Measurements from ENCODE around the gene SELENOO.
A peak's percentile ranks its signal among the peaks of the same experiment; 100 is the strongest.

The SELENOO gene

DNA sequence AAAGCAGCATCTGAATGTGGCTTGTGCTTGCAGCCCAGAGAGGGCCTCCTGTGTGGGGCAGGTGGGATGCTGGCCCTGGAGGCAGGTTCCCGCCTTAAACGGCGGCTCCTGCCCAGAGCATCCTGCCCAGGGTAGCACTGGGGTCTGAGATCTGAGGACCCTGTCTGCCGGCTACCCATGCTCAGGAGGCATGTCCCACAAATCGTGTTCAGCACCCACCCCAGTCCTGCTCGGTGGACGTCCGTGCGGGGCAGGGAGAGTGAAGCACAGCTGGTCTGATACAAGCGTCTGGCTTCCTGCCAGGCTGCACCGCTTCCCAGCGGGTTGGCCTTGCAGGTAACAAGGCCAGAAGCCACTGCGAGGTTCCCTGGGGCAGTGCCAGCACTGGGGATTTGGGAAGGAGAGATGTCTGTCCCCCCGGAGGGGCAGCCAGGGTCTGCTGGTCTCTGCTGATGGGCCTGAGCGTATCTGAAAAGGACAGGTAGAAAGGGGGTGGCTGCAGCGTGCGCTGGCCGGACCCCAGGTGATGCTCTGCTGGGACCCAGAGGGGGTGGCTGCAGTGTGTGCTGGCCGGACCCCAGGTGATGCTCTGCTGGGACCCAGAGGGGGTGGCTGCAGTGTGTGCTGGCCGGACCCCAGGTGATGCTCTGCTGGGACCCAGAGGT lies 11.5 kb upstream of the SELENOO start:
- TF ChIP-seq, protein P1, sequence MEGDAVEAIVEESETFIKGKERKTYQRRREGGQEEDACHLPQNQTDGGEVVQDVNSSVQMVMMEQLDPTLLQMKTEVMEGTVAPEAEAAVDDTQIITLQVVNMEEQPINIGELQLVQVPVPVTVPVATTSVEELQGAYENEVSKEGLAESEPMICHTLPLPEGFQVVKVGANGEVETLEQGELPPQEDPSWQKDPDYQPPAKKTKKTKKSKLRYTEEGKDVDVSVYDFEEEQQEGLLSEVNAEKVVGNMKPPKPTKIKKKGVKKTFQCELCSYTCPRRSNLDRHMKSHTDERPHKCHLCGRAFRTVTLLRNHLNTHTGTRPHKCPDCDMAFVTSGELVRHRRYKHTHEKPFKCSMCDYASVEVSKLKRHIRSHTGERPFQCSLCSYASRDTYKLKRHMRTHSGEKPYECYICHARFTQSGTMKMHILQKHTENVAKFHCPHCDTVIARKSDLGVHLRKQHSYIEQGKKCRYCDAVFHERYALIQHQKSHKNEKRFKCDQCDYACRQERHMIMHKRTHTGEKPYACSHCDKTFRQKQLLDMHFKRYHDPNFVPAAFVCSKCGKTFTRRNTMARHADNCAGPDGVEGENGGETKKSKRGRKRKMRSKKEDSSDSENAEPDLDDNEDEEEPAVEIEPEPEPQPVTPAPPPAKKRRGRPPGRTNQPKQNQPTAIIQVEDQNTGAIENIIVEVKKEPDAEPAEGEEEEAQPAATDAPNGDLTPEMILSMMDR (conservative IDR thresholded peaks at IDR 0.05; ENCODE audit: low read depth, low read length), result no peak
- no peak for DNase-seq (ENCODE audit: low read depth)
- no peak overlapping the region for H3K4me3 ChIP-seq (ENCODE audit: low read length)

DNA sequence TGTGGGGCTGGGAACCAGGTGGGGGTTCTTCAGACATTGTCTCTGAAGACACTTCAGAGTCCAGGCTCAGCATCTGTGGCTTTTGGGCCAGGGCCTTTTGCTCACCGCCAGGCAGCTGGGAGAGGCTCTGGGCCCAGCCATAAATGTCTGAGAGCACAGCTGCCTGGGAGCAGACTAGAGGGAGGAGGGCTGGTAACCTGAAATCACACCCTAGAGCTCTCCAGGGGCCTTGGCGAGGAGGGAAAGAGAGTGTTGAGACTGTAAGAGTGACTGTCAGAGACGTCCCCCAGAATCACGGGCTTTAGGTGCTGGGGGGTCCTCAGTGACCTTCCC lies 11.0 kb upstream of the SELENOO start:
- no peak for DNase-seq (ENCODE audit: low read depth)
- H3K4me3 ChIP-seq (ENCODE audit: low read length), result peak overlapping the region; percentile 46

DNA sequence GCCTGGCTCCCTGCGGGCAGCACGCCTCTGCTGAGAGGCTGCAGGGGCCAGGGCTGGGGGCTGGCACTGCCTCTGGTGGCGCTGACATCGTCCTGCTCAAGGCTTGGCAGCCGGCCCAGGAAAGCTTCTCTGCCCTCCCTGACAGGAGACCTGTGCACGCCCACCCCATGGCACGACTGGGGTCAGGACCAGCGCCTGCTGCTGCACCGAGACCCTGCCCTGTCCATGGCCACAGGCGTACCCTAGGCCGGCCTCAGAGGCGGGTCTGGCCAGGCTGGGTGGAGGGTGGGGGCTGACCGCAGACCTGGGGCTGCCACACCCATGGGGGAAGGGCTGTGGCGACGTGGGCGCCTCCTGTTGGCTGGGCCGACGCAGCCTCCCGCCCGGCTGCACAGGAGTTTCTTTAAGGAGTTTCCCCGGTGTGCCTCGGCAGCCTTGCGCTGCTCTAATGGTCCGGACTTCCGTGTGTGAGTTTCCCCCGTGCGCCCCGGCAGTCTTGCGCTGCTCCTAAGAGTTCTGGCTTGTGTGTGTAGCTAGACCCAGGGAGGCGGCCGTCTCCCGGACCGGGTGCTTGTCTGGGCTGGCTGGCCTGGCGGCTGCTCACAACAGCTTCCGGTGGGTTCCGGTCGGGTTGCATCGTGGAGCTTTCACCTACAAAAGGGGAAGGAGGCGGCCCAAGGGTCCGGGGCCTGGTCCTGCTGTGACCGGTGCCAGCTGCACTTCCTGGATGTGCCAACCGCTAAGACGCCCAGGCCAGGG lies 10.4 kb upstream of the SELENOO start:
- peak; percentile 56 for DNase-seq (ENCODE audit: low read depth)
- TF ChIP-seq, protein P1 (conservative IDR thresholded peaks at IDR 0.05; ENCODE audit: low read depth, low read length), result peak; percentile 31
- H3K4me3 ChIP-seq (ENCODE audit: low read length), result peak overlapping the region; percentile 46

More for the DNA sequence above, 11.0 kb upstream of the SELENOO start:
- TF ChIP-seq, protein P1 (conservative IDR thresholded peaks at IDR 0.05; ENCODE audit: low read depth, low read length), result no peak

DNA sequence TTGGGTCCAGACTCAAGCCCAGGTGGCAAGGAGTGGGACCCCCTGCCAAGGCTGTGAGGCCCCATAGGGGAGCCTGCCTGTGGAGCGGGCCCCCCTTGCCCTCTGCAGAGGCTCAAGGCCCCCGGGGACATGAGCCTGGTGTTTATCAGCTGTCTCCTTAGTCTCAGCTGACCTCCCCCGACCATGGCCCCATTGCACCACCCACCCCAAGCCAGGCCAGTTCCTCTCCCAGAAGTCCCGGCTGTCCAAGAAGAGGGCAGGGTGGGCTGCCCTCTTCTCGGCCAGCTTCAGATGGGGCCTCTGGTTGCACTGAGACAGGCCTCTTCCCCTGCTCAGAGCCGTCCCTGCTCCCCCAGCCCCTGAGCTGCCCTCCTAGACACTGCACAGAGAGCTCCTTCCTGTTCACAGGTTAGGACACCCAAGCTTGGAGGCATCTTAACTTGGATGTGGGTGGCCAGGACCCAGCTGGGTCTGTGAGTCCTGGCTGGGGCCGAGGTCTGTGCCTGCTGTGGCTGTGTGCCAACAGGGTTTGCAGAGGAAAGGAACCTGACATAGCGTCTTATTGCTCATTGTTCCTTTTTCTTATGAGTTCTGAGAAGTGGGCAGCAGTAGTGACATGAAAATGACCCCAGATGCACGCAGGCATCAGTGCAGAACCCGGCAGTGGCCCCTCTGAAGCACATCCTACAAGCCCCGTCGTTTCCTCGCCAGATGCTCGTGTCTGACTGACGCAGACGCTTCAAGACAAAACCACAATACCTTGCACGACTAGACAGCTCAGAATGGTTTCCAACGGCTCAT lies 9.7 kb upstream of the SELENOO start:
- no peak for DNase-seq (ENCODE audit: low read depth)
- H3K4me3 ChIP-seq (ENCODE audit: low read length), result peak overlapping the region; percentile 46

DNA sequence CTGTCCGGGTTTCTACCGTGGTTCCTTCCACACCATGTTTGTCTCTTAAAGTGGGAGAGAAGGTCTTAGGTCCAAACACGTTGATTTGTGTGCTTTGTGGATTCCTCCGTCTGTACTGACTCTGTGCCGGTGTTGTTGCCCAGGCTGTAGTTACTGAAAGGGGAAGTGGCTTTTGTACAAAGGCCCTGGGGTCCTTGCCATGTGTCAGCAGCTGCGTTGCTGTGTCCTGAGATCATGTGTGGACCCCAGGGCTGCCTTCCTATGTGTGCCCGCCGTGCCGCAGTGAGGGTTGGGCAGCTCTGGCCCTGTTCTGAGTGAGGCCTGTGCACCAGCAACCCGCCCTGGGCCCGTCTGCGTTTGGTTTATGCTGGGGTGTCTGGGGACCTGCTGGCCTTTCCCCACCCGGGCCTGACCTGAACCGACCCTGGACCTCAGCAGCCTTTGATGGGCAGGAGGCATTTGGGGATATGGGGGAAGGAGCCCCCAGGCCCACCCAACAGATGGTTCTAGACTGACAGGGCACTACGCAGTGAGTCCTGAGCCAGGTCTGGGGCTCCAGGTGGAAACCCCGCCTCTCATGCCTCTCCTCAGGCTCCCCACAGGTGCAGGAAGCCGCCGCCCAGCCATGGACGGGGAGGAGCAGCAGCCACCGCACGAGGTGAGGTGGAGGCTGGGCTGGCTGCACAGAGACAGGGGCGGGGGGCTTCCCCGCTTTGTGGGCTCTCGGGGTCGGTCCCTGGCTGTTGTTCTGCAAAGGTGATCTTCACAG lies 8.2 kb upstream of the SELENOO start:
- no peak for DNase-seq (ENCODE audit: low read depth)
- TF ChIP-seq, protein P1 (conservative IDR thresholded peaks at IDR 0.05; ENCODE audit: low read depth, low read length), result no peak
- no peak overlapping the region for H3K4me3 ChIP-seq (ENCODE audit: low read length)

More for the DNA sequence above, 9.7 kb upstream of the SELENOO start:
- TF ChIP-seq, protein P1 (conservative IDR thresholded peaks at IDR 0.05; ENCODE audit: low read depth, low read length), result no peak

DNA sequence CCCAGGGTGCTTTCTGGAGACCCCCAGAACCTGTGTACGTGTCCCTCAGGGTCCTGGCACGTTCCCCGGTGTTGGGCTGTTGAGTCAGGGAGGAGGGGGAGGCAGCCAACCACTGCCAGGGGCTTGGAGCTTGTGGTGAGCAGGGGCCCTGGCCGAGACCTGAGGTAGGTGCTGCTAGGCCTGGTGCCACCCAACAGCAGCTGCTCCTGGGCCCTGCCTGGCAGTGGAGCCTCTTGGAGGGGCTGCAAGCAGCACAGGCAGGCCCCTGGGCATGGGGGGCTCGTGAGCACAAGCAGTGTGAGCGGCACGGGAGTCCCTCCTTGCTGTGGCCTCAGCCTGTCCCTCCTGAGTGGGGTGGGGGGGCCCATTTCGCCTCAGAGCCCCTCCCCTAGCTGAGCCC lies 7.2 kb upstream of the SELENOO start:
- no peak overlapping the region for H3K4me3 ChIP-seq (ENCODE audit: low read length)
- TF ChIP-seq, protein P1 (conservative IDR thresholded peaks at IDR 0.05; ENCODE audit: low read depth, low read length), result no peak
- DNase-seq (ENCODE audit: low read depth), result no peak
